Stomach smooth muscle (tissue), 2 donors: ENCODE results near the gene PDE9A.
"Not testable (repeated sequence)": the region's sequence is repeated elsewhere in the genome, so short reads cannot be mapped to it uniquely, and the experiment has no call there.

ENCODE experiments used
- H3K27ac ChIP-seq: one replicate; pipeline ENCODE4 v1.7.0; 2013; ENCODE audit warnings: mild to moderate bottlenecking, low read length, inconsistent platforms
- H3K27me3 ChIP-seq, 2 donors: one replicate each; pipeline ENCODE4 v1.7.0; 2013; ENCODE audit warnings: low read length in 2 of 2; ENCODE audit not compliant: insufficient read depth in 2 of 2, control insufficient read depth in 1 of 2
- H3K36me3 ChIP-seq, 2 donors: one replicate each; pipeline ENCODE4 v1.7.0; 2013; ENCODE audit warnings: low read length in 2 of 2; ENCODE audit not compliant: control insufficient read depth in 2 of 2, insufficient read depth in 2 of 2
- H3K4me1 ChIP-seq: one replicate; pipeline ENCODE4 v1.7.0; 2013; ENCODE audit warnings: low read length; ENCODE audit not compliant: control insufficient read depth, insufficient read depth
- H3K4me3 ChIP-seq, 2 donors: one replicate each; pipeline ENCODE4 v1.7.0; 2013; ENCODE audit warnings: low read length in 2 of 2
- H3K9ac ChIP-seq, 2 donors: one replicate each; pipeline ENCODE4 v1.7.0; 2013; ENCODE audit warnings: low read length in 2 of 2, mild to moderate bottlenecking in 1 of 2
- H3K9me3 ChIP-seq, 2 donors: one replicate each; pipeline ENCODE4 v1.7.0; 2013; ENCODE audit warnings: low read length in 2 of 2; ENCODE audit not compliant: control insufficient read depth in 2 of 2
- donor health status: healthy.
- donor health status: Pancreatic carcinoma.

The PDE9A gene

GRCh38 chr21:42615377-42615776 is 38.0 kb upstream of the PDE9A start:
- not testable (repeated sequence) for H3K36me3 ChIP-seq, H3K9me3 ChIP-seq, H3K4me3 ChIP-seq, H3K27ac ChIP-seq, H3K9ac ChIP-seq, H3K4me1 ChIP-seq
- H3K27me3 ChIP-seq: peaks cover 8 to 16% of the 10 kb centered on the region in 2 donors

GRCh38 chr21:42615924-42616323 is 37.5 kb upstream of the PDE9A start:
- Histone ChIP-seq H3K27ac (no peak overlapping the region), H3K27me3 (peaks cover 8 to 16% of the 10 kb centered on the region in 2 donors), H3K4me1 (no peaks in the 10 kb centered on the region), H3K9me3 (no peaks in the 10 kb centered on the region), H3K36me3 (no peaks in the 10 kb centered on the region), H3K9ac (no peak overlapping the region), H3K4me3 (no peak overlapping the region)

- no peak overlapping the region for H3K27ac ChIP-seq
- no peaks in the 10 kb centered on the region for H3K9me3 ChIP-seq
- no peaks in the 10 kb centered on the region for H3K4me1 ChIP-seq
- H3K4me3 ChIP-seq: no peak overlapping the region
- no peaks in the 10 kb centered on the region for H3K36me3 ChIP-seq
- H3K27me3 ChIP-seq: peaks cover 8 to 16% of the 10 kb centered on the region in 2 donors
- no peak overlapping the region for H3K9ac ChIP-seq
Observed at GRCh38 chr21:42616446-42616845, 37.0 kb upstream of the PDE9A start.

- Histone ChIP-seq H3K9ac (no peak overlapping the region), H3K27ac (no peak overlapping the region), H3K4me1 (no peaks in the 10 kb centered on the region), H3K4me3 (no peak overlapping the region), H3K27me3 (peaks cover 8 to 16% of the 10 kb centered on the region in 2 donors), H3K36me3 (no peaks in the 10 kb centered on the region), H3K9me3 (no peaks in the 10 kb centered on the region)
Observed at GRCh38 chr21:42616941-42617340, 36.5 kb upstream of the PDE9A start.

- H3K9ac ChIP-seq: no peak overlapping the region
- no peak overlapping the region for H3K27ac ChIP-seq
- H3K4me3 ChIP-seq: no peak overlapping the region
- H3K4me1 ChIP-seq: no peaks in the 10 kb centered on the region
- H3K27me3 ChIP-seq: peaks cover 8 to 16% of the 10 kb centered on the region in 2 donors
- no peaks in the 10 kb centered on the region for H3K36me3 ChIP-seq
- H3K9me3 ChIP-seq: no peaks in the 10 kb centered on the region
Observed at GRCh38 chr21:42617486-42617885, 35.9 kb upstream of the PDE9A start.

GRCh38 chr21:42618707-42619102 is 34.7 kb upstream of the PDE9A start:
- H3K27me3 ChIP-seq: peaks cover 8 to 16% of the 10 kb centered on the region in 2 donors
- H3K4me3 ChIP-seq: no peak overlapping the region
- no peak overlapping the region for H3K9ac ChIP-seq
- no peaks in the 10 kb centered on the region for H3K9me3 ChIP-seq
- no peaks in the 10 kb centered on the region for H3K36me3 ChIP-seq
- no peaks in the 10 kb centered on the region for H3K4me1 ChIP-seq
- no peak overlapping the region for H3K27ac ChIP-seq

- H3K27ac ChIP-seq: no peak overlapping the region
- no peak overlapping the region for H3K4me3 ChIP-seq
- no peaks in the 10 kb centered on the region for H3K36me3 ChIP-seq
- no peaks in the 10 kb centered on the region for H3K4me1 ChIP-seq
- H3K9me3 ChIP-seq: no peaks in the 10 kb centered on the region
- H3K9ac ChIP-seq: no peak overlapping the region
- H3K27me3 ChIP-seq: peaks cover 10 to 16% of the 10 kb centered on the region in 2 donors
Observed at GRCh38 chr21:42619166-42619565, 34.3 kb upstream of the PDE9A start.

- H3K9me3 ChIP-seq: no peaks in the 10 kb centered on the region
- peaks cover 10 to 16% of the 10 kb centered on the region in 2 donors for H3K27me3 ChIP-seq
- H3K9ac ChIP-seq: no peak overlapping the region
- H3K4me1 ChIP-seq: no peaks in the 10 kb centered on the region
- no peak overlapping the region for H3K4me3 ChIP-seq
- H3K27ac ChIP-seq: no peak overlapping the region
- H3K36me3 ChIP-seq: no peaks in the 10 kb centered on the region
Observed at GRCh38 chr21:42619841-42620240, 33.6 kb upstream of the PDE9A start.

GRCh38 chr21:42621166-42621818 is 32.1 kb upstream of the PDE9A start:
- Histone ChIP-seq H3K4me1 (no peaks in the 10 kb centered on the region), H3K9me3 (no peaks in the 10 kb centered on the region), H3K4me3 (no peak overlapping the region), H3K27me3 (peaks cover 13 to 16% of the 10 kb centered on the region in 2 donors), H3K36me3 (no peaks in the 10 kb centered on the region), H3K9ac (no peak overlapping the region), H3K27ac (no peak overlapping the region)

GRCh38 chr21:42621819-42622177 is 31.6 kb upstream of the PDE9A start:
- no peak overlapping the region for H3K9ac ChIP-seq
- peaks cover 13 to 15% of the 10 kb centered on the region in 2 donors for H3K27me3 ChIP-seq
- H3K9me3 ChIP-seq: no peaks in the 10 kb centered on the region
- no peak overlapping the region for H3K4me3 ChIP-seq
- no peaks in the 10 kb centered on the region for H3K4me1 ChIP-seq
- no peaks in the 10 kb centered on the region for H3K36me3 ChIP-seq
- H3K27ac ChIP-seq: no peak overlapping the region

GRCh38 chr21:42622284-42622683 is 31.1 kb upstream of the PDE9A start:
- H3K9me3 ChIP-seq: no peaks in the 10 kb centered on the region
- no peaks in the 10 kb centered on the region for H3K4me1 ChIP-seq
- no peak overlapping the region for H3K4me3 ChIP-seq
- H3K27me3 ChIP-seq: peaks cover 10 to 13% of the 10 kb centered on the region in 2 donors
- no peak overlapping the region for H3K9ac ChIP-seq
- no peak overlapping the region for H3K27ac ChIP-seq
- no peaks in the 10 kb centered on the region for H3K36me3 ChIP-seq
